GM12865 (cell line): ENCODE measurements around the gene LONP2.

Experiments used
- DNase-seq: peaks from one replicate; pipeline ENCODE4 v3.0.0; 2010; ENCODE audit warnings: low read depth
- H3K4me3 ChIP-seq: 2 replicates; pipeline ENCODE4 v1.5.1; 2011; ENCODE audit warnings: mild to moderate bottlenecking, low read depth, low read length, control low read depth
- TF ChIP-seq, protein P1 (sequence below): IDR thresholded peaks from 2 replicates; pipeline ENCODE4 v1.5.1; 2011; ENCODE audit warnings: low read length, control low read depth, low read depth, inconsistent platforms; ENCODE audit not compliant: insufficient read depth; ENCODE audit errors: missing control alignments

LONP2 gene

GRCh38 chr16:48317614-48318315 is 73.7 kb downstream of the LONP2 start:
- no peak overlapping the region for H3K4me3 ChIP-seq
- peak; percentile 36 for DNase-seq
- TF ChIP-seq, protein P1, sequence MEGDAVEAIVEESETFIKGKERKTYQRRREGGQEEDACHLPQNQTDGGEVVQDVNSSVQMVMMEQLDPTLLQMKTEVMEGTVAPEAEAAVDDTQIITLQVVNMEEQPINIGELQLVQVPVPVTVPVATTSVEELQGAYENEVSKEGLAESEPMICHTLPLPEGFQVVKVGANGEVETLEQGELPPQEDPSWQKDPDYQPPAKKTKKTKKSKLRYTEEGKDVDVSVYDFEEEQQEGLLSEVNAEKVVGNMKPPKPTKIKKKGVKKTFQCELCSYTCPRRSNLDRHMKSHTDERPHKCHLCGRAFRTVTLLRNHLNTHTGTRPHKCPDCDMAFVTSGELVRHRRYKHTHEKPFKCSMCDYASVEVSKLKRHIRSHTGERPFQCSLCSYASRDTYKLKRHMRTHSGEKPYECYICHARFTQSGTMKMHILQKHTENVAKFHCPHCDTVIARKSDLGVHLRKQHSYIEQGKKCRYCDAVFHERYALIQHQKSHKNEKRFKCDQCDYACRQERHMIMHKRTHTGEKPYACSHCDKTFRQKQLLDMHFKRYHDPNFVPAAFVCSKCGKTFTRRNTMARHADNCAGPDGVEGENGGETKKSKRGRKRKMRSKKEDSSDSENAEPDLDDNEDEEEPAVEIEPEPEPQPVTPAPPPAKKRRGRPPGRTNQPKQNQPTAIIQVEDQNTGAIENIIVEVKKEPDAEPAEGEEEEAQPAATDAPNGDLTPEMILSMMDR: no peak

GRCh38 chr16:48318630-48319029 is 74.5 kb downstream of the LONP2 start:
- no peak overlapping the region for H3K4me3 ChIP-seq
- TF ChIP-seq, protein P1: no peak
- DNase-seq: peak; percentile 62

DNA sequence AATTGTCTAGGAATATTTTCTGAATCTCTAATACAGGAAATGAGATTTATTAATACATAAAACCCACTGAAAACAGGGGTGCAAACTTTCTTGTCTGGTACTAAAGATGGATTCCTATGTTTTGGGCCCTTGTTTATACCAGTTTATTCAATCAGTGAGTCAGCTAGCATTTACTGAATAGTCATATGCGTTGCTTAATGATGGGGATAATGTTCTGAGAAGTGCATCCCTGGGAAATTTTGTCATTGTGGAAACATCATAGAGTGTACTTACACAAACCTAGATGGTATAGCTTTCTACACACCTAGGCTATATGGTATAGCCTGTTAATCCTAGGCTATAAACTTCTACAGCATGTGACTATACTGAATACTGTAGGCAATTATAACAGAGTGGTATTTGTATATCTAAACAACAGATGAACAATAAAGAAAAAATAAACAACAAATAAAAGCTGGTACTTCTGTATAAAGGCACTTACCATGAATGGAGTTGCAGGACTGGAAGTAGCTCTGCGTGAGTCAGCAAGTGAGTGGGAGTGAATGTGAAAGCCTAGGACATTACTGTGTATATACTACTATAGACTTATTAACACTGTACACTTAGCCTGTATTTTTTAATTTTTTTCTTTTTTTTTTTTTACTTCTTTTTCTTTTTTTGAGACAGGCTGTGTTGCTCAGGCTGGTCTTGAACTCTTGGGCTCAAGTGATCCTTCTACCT is 77.4 kb downstream of the LONP2 start:
- no peak for DNase-seq
- TF ChIP-seq, protein P1: no peak
- no peak overlapping the region for H3K4me3 ChIP-seq

DNA sequence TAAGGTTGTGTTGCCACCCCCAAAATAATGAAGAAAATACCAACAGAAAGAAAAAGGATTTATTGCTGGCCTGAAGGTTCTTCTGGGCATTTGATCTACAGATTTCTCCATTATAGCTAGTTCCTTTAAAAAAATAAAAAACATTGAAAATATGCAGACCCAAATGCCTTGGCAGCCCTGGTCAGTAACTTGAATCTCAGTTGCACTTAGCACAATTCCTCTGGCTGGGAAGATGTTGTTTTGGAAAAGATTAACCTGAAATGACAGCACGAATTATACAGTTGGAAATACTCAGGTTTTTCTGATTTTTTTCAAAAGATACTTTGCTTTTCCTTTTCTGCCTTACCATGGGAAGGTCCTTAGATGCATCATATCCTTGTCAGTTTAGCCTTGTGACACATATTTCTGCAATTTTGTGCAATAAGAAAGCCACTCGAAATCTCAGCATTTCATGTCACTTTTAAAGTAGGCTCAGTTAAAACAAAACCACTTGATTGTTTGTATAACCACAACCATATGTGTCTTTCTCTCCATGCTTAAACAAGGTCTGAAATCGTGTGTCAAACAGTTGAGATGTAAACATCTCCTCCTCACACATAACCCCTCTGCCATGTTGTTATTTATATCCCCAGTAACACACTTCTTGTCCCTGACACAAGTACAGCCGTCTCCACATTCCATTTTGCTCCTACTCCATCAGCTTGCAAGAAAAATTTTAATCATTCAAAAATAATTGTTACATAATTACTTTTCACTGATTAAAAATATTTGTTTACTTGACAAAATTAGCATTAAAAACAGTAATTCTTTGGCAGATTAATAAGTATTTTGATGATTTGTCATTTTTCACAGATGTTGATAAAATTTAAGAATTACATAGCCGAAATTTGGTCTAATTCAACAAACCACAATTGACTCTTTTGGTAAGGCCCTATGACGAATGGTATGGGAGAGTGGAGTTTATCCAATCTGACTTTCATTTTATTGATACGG is 80.0 kb downstream of the LONP2 start:
- H3K4me3 ChIP-seq: no peak overlapping the region
- TF ChIP-seq, protein P1: no peak
- DNase-seq: no peak

GRCh38 chr16:48326915-48327314 is 82.8 kb downstream of the LONP2 start:
- TF ChIP-seq, protein P1: no peak
- no peak overlapping the region for H3K4me3 ChIP-seq
- DNase-seq: peak; percentile 29

- no peak for DNase-seq
- H3K4me3 ChIP-seq: no peak overlapping the region
- TF ChIP-seq, protein P1: no peak
Measured at GRCh38 chr16:48329138-48329537, 85.0 kb downstream of the LONP2 start.
